Natural killer cell treated with Interleukin-12 subunit alpha and Interleukin-12 subunit beta and Interleukin-15 and Interleukin-18, amount 100 ng/mL, for 72 hours (primary cell): ENCODE measurements around the gene MRPL53. TPM values are rescaled to one million over a fixed set of nuclear protein-coding genes. Genes with fewer than 3 reads are reported as not detected.

ENCODE experiments used
- ATAC-seq, 2 donors: fragments of 150-1000 bp; cut with Tn5 transposase in 1 of 2; sonication (Bioruptor Pico), chemical (Tn5 transposase) in 1 of 2; 2 replicates each; pipeline ENCODE4 v1.10.0; 2021
- DNase-seq: peaks from one replicate; pipeline ENCODE4 v3.0.0; 2022; ENCODE audit warnings: low spot score
- H3K27ac Mint-ChIP-seq, 2 donors: 1 replicate in 1 of 2; 2 replicates in 1 of 2; pipeline ENCODE4 v1.8.0; 2022; ENCODE audit warnings: mixed read lengths in 2 of 2, mild to moderate bottlenecking in 1 of 2, moderate library complexity in 1 of 2
- H3K27me3 Mint-ChIP-seq, 2 donors: 1 replicate in 1 of 2; 2 replicates in 1 of 2; pipeline ENCODE4 v1.8.0; 2022; ENCODE audit warnings: mixed read lengths in 2 of 2
- H3K36me3 Mint-ChIP-seq: one replicate; pipeline ENCODE4 v1.8.0; 2022; ENCODE audit warnings: mixed read lengths
- H3K4me1 Mint-ChIP-seq, 2 donors: 1 replicate in 1 of 2; 2 replicates in 1 of 2; pipeline ENCODE4 v1.8.0; 2022; ENCODE audit warnings: low read depth in 2 of 2, mixed read lengths in 2 of 2, mild to moderate bottlenecking in 1 of 2
- H3K4me3 Mint-ChIP-seq: one replicate; pipeline ENCODE4 v1.8.0; 2022; ENCODE audit warnings: mixed read lengths
- H3K9me3 Mint-ChIP-seq: 2 replicates; pipeline ENCODE4 v1.8.0; 2022; ENCODE audit warnings: mixed read lengths
- total RNA-seq, 2 donors: library from RNA; stranded (reverse); gene quantifications; one replicate each; pipeline ENCODE4 v1.2.3, GENCODE V29; 2022

Gene MRPL53
- 100 to 1,000 TPM in 1 of 2 donors, 10 to 100 TPM in 1; 94.5 to 111 TPM for total RNA-seq

DNA sequence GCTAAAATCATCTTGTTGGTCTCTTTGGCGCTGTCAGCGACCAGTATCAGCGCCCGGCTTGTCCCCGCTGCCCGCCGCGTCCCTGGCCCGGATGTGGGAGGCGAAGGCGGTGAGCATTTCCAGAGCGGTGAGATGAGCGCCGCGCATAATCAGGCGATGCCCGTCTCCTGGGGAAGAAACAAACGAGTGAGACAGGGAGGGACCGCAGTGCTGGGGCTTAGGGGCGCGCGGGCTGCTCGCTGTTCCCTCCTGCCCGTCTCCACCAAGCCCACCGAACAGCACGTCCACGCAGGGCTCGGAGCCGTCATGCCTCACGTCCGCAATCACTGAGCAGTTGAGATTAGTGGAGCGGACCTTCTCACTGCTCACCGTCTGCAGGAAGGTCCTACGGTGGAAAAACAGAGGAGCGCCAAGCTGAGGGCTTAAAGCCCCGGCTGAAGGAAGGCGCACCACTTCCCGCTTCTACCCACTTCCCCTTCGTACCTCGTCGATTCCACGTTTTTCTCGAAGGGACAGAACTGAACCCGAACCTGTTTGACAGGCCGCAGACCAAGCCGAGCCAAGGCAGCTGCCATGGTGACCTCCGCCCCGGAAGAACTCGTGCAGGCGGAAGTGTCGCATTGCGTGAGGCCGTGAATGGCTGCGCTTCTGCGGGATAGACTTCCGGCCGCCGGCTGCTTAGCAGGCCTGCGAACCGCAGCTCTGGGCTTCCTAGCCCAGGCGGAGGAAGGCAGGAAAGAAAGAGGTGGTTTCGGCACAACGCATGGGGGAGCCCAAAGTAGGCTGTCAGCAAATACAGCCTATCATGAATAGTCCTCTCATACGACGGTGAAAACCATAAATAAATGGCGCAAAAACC, at the start of gene MRPL53:
TSS of gene MRPL53 (minus strand) at position 595 of the 859 bp plus-strand sequence. CDS start at position 575, 20 bp downstream.
- ATAC-seq (peak; percentile 97), DNase-seq (peak; percentile 97)
- peak within 1 kb of the TSS; percentile 97 to 99 for H3K27ac Mint-ChIP-seq
- no peaks in the 10 kb centered on the region for H3K27me3 Mint-ChIP-seq
- peaks cover 13% of the 10 kb centered on the region for H3K36me3 Mint-ChIP-seq
- peak within 1 kb of the TSS; percentile 99 for H3K4me3 Mint-ChIP-seq
- H3K9me3 Mint-ChIP-seq = no peaks in the 10 kb centered on the region
- peaks cover 27 to 38% of the 10 kb centered on the region in 2 donors for H3K4me1 Mint-ChIP-seq

GRCh38 chr2:74516650-74517049, 44.2 kb upstream of the MRPL53 start:
- no peak for ATAC-seq
- DNase-seq = no peak
- Mint-ChIP-seq H3K4me3 (peak overlapping the region; percentile 60), H3K9me3 (no peaks in the 10 kb centered on the region), H3K27me3 (peaks cover 43 to 55% of the 10 kb centered on the region in 2 donors), H3K36me3 (no peaks in the 10 kb centered on the region), H3K27ac (peak overlapping the region in 1 of 2 donors; percentile 66), H3K4me1 (peaks cover 7 to 12% of the 10 kb centered on the region in 2 donors)

GRCh38 chr2:74515981-74516633, 43.6 kb upstream of the MRPL53 start:
- peak overlapping the region; percentile 60 for H3K4me3 Mint-ChIP-seq
- H3K27me3 Mint-ChIP-seq = peaks cover 41 to 61% of the 10 kb centered on the region in 2 donors

GRCh38 chr2:74515271-74515980, 42.9 kb upstream of the MRPL53 start:
- Mint-ChIP-seq H3K4me1 (peaks cover 7 to 15% of the 10 kb centered on the region in 2 donors), H3K27ac (no peak overlapping the region), H3K27me3 (peaks cover 42 to 65% of the 10 kb centered on the region in 2 donors), H3K36me3 (no peaks in the 10 kb centered on the region), H3K9me3 (no peaks in the 10 kb centered on the region), H3K4me3 (peak overlapping the region; percentile 60)
- ATAC-seq (peak in 1 of 2 donors; percentile 35), DNase-seq (no peak)

More at GRCh38 chr2:74515981-74516633, 43.6 kb upstream of the MRPL53 start:
- DNase-seq (peak; percentile 80), ATAC-seq (peak; percentile 81 to 91)
- H3K4me1 Mint-ChIP-seq = peaks cover 7 to 12% of the 10 kb centered on the region in 2 donors
- no peaks in the 10 kb centered on the region for H3K36me3 Mint-ChIP-seq
- peak overlapping the region in 1 of 2 donors; percentile 66 for H3K27ac Mint-ChIP-seq
- H3K9me3 Mint-ChIP-seq = no peaks in the 10 kb centered on the region

- H3K27me3 Mint-ChIP-seq = peaks cover 39 to 65% of the 10 kb centered on the region in 2 donors
- H3K36me3 Mint-ChIP-seq = no peaks in the 10 kb centered on the region
- H3K9me3 Mint-ChIP-seq = no peaks in the 10 kb centered on the region
- no peak within 1 kb of the TSS for H3K27ac Mint-ChIP-seq
- peak within 1 kb of the TSS; percentile 60 for H3K4me3 Mint-ChIP-seq
- ATAC-seq = no peak
- no peak for DNase-seq
- H3K4me1 Mint-ChIP-seq = peaks cover 7 to 16% of the 10 kb centered on the region in 2 donors
Observed at GRCh38 chr2:74514368-74515270, 42.1 kb upstream of the MRPL53 start, which contains the start of gene TLX2. Gene TLX2, plus strand, starts transcription at chr2:74514450. Its CDS starts 357 bp downstream, at chr2:74514807.

DNA sequence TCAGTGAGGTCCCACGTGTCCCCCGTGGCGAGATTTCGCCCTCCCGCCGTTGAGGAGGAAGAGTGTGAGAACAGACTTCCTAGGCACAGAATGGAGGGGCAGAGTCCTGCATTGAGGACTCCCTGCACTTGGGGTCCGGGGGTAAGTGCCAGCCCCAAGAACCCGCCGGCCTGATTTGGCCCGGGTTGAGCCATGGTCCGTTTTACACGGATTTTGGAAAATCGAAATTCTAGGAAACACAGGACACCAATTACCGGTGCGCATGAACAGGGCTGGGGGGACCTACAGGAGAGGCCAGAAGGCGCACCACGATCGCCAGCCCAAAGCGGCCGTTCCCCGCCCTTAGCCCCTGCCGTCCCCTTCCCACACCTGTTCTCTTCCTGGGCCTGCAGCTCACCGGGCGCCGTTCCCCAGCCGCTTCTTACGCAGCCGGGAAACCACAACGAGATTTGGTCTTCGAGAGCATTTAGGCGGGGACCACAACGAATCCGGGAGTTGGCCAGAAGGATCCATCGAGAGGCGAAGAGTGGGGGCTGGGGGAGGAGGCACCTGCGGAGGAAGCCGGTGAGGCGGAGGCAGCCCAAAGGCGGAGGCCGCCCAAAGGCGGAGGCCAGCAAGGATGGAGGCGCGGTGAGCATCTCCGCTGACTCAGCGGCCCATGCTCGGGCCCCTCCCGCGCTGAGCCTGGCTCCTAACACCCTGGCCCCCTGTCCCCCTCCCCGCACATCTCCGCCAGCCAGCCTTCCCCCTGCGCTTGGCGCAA, 41.3 kb upstream of the MRPL53 start:
- Mint-ChIP-seq H3K27ac (no peak overlapping the region), H3K4me1 (peaks cover 7 to 17% of the 10 kb centered on the region in 2 donors), H3K4me3 (no peak overlapping the region), H3K27me3 (peaks cover 37 to 61% of the 10 kb centered on the region in 2 donors), H3K9me3 (no peaks in the 10 kb centered on the region), H3K36me3 (no peaks in the 10 kb centered on the region)
- ATAC-seq (no peak), DNase-seq (no peak)

- H3K9me3 Mint-ChIP-seq = no peaks in the 10 kb centered on the region
- no peak overlapping the region for H3K4me3 Mint-ChIP-seq
- no peak for DNase-seq
Observed at GRCh38 chr2:74512744-74513604, 40.5 kb upstream of the MRPL53 start.

GRCh38 chr2:74511104-74511989, 38.9 kb upstream of the MRPL53 start:
- Mint-ChIP-seq H3K4me3 (no peak overlapping the region), H3K4me1 (peaks cover 28 to 34% of the 10 kb centered on the region in 2 donors), H3K27me3 (peaks cover 20 to 36% of the 10 kb centered on the region in 2 donors), H3K9me3 (no peaks in the 10 kb centered on the region), H3K27ac (no peak overlapping the region), H3K36me3 (peaks cover 4% of the 10 kb centered on the region)
- ATAC-seq (no peak), DNase-seq (no peak)

More at GRCh38 chr2:74512744-74513604, 40.5 kb upstream of the MRPL53 start:
- no peaks in the 10 kb centered on the region for H3K36me3 Mint-ChIP-seq
- no peak overlapping the region for H3K27ac Mint-ChIP-seq
- peaks cover 33 to 53% of the 10 kb centered on the region in 2 donors for H3K27me3 Mint-ChIP-seq
- peaks cover 16 to 25% of the 10 kb centered on the region in 2 donors for H3K4me1 Mint-ChIP-seq
- no peak for ATAC-seq

- peaks cover 32 to 37% of the 10 kb centered on the region in 2 donors for H3K4me1 Mint-ChIP-seq
- peaks cover 4% of the 10 kb centered on the region for H3K36me3 Mint-ChIP-seq
- no peak for DNase-seq
- ATAC-seq = no peak
- peaks cover 18 to 33% of the 10 kb centered on the region in 2 donors for H3K27me3 Mint-ChIP-seq
- H3K9me3 Mint-ChIP-seq = no peaks in the 10 kb centered on the region
- no peak overlapping the region for H3K27ac Mint-ChIP-seq
- peak overlapping the region; percentile 5 for H3K4me3 Mint-ChIP-seq
Observed at GRCh38 chr2:74510272-74510671, 37.8 kb upstream of the MRPL53 start.

DNA sequence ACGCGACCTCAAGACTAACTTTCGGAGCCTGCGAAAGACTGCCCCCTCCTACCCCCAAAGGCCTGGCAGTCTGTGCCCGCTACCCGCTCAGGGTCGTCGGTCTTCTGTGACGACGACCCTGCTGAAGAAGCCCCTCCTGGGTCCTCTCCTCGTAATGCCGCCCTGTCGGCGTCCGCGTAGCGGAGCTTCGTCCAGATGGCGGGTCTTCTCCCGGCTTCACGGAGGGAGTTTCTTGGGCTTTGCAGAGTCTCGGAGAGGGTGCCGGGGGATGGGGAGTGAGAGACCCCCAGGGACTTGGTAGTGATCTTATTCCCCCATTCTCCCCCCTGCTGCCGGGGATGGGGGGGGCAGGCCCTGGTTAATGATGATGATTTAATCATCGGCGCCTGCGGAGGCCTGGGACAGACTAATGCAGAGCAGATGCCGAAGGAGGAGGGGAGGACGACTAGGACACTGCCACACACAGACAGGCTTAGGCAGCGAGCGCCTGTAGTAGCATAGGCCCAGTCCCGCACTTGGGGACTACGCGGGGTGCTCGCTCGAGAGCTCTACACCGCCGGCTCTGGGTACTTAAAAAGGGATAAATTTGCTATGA, 35.5 kb upstream of the MRPL53 start:
- Mint-ChIP-seq H3K36me3 (peaks cover 12% of the 10 kb centered on the region), H3K4me1 (peaks cover 48 to 50% of the 10 kb centered on the region in 2 donors), H3K9me3 (no peaks in the 10 kb centered on the region), H3K27me3 (peaks cover 15 to 29% of the 10 kb centered on the region in 2 donors), H3K27ac (peak overlapping the region; percentile 99), H3K4me3 (peak overlapping the region; percentile 96)
- ATAC-seq (no peak), DNase-seq (no peak)
